ENCODE results near the gene KDM2B. TPM values are rescaled to one million over a fixed set of nuclear protein-coding genes. Genes with fewer than 3 reads are reported as not detected.

Gene KDM2B
- total RNA-seq = 55.4 to 61.1 TPM (median 57.5 TPM) in 3 replicates

DNA sequence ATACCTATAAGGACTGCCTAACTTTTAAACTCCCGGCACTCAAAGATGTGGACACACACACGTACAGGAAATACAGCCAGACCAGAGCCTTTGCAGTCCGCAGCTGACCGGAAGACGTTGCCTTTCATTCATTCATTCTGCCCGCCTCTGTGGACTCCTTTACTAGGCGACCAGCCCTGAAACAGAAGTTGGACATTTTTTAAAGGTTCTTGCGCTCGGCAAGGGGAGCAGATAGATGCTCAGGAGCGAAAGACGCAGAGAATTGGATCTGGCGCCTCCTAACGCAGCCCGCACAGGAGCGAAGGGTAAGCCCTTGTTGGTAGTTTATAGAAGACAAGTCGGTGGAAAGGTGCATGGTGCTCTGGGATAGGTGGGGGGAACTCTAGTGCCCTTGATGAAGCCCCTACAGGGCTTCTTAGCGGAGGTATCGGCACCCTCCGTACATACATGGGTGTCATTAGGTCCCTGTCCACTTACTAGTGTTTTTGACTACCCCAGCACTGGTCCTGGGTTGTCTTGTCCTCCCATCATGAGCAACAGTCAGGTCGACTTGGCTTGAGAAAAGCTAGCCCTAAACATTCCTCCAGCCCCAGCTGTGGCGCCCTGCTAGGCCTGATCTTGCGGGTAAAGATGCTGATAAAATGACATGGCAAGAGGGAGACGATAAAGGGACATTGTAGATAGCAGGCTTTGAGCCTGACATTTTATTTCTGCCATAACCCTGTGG, at the start of gene KDM2B:
KDM2B (minus strand) TSS at position 65 of the 727 bp plus-strand sequence. CDS start 112 bp downstream, outside the sequence.
- Mint-ChIP-seq H3K4me3 (peak within 1 kb of the TSS; percentile 87), H3K36me3 (no peaks in the 10 kb centered on the region), H3K27ac (peak within 1 kb of the TSS; percentile 96), H3K27me3 (ENCODE audit: low read depth) (no peaks in the 10 kb centered on the region), H3K4me1 (peaks cover 42% of the 10 kb centered on the region), H3K9me3 (no peaks in the 10 kb centered on the region)
- TF ChIP-seq, protein P1, sequence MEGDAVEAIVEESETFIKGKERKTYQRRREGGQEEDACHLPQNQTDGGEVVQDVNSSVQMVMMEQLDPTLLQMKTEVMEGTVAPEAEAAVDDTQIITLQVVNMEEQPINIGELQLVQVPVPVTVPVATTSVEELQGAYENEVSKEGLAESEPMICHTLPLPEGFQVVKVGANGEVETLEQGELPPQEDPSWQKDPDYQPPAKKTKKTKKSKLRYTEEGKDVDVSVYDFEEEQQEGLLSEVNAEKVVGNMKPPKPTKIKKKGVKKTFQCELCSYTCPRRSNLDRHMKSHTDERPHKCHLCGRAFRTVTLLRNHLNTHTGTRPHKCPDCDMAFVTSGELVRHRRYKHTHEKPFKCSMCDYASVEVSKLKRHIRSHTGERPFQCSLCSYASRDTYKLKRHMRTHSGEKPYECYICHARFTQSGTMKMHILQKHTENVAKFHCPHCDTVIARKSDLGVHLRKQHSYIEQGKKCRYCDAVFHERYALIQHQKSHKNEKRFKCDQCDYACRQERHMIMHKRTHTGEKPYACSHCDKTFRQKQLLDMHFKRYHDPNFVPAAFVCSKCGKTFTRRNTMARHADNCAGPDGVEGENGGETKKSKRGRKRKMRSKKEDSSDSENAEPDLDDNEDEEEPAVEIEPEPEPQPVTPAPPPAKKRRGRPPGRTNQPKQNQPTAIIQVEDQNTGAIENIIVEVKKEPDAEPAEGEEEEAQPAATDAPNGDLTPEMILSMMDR (IDR thresholded peaks at IDR 0.05; ENCODE audit: unreplicated experiment) = no peak
- peak in 1 of 2 experiments; percentile 45 for DNase-seq (ENCODE audit: low spot score in 2 of 2, unreplicated experiment in 2 of 2)

DNA sequence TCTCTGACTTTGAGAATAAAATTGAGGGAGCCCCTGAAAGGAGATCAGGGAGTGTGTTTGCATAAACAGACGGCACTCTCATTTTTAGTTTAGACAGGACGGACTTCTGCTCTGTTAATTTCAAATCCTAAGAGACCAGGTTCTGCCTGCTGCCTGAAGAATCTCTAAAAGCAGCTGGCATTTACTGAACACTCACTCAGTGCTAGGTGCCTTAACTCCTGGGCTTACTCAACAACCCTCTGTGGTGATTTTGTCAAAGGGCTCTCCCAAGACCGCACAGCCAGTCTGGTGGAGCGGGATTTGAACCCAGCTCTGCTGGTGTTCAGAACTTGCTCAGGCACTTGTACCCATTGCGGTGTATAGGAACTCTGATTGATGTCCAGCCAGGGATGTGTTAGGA, 47.7 kb upstream of the KDM2B start:
- Mint-ChIP-seq H3K27ac (peak overlapping the region; percentile 87), H3K4me3 (peak overlapping the region; percentile 77), H3K36me3 (no peaks in the 10 kb centered on the region), H3K4me1 (peaks cover 34% of the 10 kb centered on the region), H3K9me3 (no peaks in the 10 kb centered on the region), H3K27me3 (ENCODE audit: low read depth) (no peaks in the 10 kb centered on the region)
- DNase-seq (ENCODE audit: low spot score in 2 of 2, unreplicated experiment in 2 of 2) = no peak
- TF ChIP-seq, protein P1 (IDR thresholded peaks at IDR 0.05; ENCODE audit: unreplicated experiment) = no peak

DNA sequence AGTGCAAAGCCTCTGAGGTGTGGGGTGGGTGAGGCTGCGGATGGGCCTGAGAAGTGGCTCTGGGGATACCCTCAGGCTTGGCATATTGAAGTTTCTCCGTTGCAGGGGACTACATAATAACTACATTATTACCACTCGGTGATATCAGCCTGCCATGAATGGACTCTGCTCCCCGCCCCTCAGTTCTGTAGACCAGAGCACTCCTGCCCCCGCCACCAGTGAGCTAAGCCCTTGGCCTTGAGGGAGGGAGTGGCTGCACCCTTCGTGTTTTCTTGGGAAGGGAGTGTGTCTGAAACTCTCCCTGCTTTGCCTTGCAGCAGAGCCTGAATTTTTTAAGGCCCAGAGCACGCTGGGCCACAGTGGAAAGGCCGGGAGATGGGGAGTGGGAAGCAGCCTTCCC, 47.2 kb upstream of the KDM2B start:
- Mint-ChIP-seq H3K9me3 (no peaks in the 10 kb centered on the region), H3K27me3 (ENCODE audit: low read depth) (no peaks in the 10 kb centered on the region), H3K4me1 (peaks cover 30% of the 10 kb centered on the region), H3K27ac (peak overlapping the region; percentile 87), H3K36me3 (no peaks in the 10 kb centered on the region), H3K4me3 (peak overlapping the region; percentile 77)
- DNase-seq (ENCODE audit: low spot score in 2 of 2, unreplicated experiment in 2 of 2) = no peak
- TF ChIP-seq, protein P1 (IDR thresholded peaks at IDR 0.05; ENCODE audit: unreplicated experiment) = no peak

DNA sequence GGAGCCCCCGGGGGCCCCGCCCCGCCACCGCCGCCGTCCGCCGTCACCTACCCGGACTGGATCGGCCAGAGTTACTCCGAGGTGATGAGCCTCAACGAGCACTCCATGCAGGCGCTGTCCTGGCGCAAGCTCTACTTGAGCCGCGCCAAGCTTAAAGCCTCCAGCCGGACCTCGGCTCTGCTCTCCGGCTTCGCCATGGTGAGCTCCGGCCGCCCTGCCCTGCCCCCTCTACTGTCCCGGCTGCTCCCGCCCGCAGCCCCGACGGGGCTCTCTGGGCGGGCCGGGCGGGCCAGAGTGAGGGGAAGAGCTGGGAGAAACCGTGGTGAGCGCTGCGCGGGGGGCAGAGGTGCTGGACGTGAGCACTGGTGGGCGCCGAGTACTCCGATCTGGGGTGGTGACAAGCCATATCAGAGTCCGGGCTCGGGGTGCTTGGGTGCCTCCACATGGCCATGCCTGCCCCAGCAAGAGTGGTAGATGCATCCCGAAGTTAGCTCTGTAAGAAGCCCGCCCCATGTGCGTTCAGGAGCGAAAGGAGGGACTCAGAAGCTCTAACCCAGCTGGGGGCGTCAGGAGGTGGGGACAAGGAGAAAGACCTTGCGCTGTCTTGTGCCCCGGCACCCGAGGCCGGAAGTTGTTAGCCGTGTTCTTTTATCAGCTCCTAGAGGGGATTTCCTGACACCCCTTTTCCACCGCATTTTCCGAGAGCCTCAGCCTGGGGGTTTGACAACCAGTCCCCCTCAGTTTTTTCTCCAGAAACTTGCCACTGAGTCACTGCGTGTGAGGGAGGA, 46.2 kb upstream of the KDM2B start:
- peaks cover 22% of the 10 kb centered on the region for H3K4me1 Mint-ChIP-seq
- H3K4me3 Mint-ChIP-seq = peak overlapping the region; percentile 77
- TF ChIP-seq, protein P1 (IDR thresholded peaks at IDR 0.05; ENCODE audit: unreplicated experiment) = no peak
- peak overlapping the region; percentile 87 for H3K27ac Mint-ChIP-seq
- H3K36me3 Mint-ChIP-seq = no peaks in the 10 kb centered on the region
- peak; percentile 32 to 64 for DNase-seq (ENCODE audit: low spot score in 2 of 2, unreplicated experiment in 2 of 2)
- H3K27me3 Mint-ChIP-seq (ENCODE audit: low read depth) = no peaks in the 10 kb centered on the region
- H3K9me3 Mint-ChIP-seq = no peaks in the 10 kb centered on the region

DNA sequence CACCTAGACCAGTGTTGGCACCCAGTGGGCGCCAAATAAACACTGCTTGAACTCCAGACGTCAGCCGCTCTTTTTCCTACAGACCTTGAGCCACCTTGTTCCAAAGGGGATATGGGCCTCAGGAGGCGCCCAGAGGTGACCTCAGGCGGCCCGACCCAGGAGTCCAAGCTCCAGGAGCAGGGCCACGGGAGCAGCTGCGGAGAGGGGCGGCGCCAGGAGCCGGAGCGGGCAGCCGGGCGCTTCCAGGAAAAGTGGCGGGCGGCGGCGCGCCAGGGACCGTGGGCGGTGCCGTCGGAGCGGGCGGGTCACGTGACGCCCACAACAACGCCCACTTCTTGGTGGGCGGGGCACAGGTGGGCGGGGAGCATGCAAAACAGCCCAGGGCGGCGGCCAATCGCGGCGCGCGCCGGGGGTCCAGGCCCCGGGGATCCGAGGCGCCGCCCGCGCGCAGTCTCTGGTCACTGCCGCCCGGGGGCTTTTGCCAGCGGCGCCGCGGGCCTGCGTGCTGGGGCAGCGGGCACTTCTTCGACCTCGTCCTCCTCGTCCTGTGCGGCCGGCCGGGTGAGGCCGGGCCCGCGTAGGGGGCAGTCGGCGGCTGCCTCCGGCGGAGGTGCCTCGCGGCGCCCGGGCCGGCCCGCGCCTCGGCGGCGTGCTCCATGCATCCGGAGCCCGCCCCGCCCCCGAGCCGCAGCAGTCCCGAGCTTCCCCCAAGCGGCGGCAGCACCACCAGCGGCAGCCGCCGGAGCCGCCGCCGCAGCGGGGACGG, 45.4 kb upstream of the KDM2B start, which contains the start of gene ORAI1:
ORAI1 (plus strand) TSS at position 444 of the 766 bp plus-strand sequence.
- Mint-ChIP-seq H3K27ac (peak within 1 kb of the TSS; percentile 87), H3K36me3 (no peaks in the 10 kb centered on the region), H3K4me3 (peak within 1 kb of the TSS; percentile 77), H3K9me3 (no peaks in the 10 kb centered on the region), H3K27me3 (ENCODE audit: low read depth) (no peaks in the 10 kb centered on the region), H3K4me1 (peaks cover 19% of the 10 kb centered on the region)
- TF ChIP-seq, protein P1 (IDR thresholded peaks at IDR 0.05; ENCODE audit: unreplicated experiment) = no peak
- peak; percentile 98 to 99 for DNase-seq (ENCODE audit: low spot score in 2 of 2, unreplicated experiment in 2 of 2)
